Cardiac ventricle fibroblast (primary cell): Measurements from ENCODE around the gene AMMECR1L. TPM values are rescaled to one million over a fixed set of nuclear protein-coding genes. Genes with fewer than 3 reads are reported as not detected.

ENCODE experiments used
- total RNA-seq: library from RNA; depleted of rRNA; stranded (reverse); fragments of >200 nt; gene quantifications from 2 replicates; pipeline ENCODE4 v1.2.3, GENCODE V29; 2015

AMMECR1L gene
- 9.2 and 10.7 TPM in 2 replicates for total RNA-seq

DNA sequence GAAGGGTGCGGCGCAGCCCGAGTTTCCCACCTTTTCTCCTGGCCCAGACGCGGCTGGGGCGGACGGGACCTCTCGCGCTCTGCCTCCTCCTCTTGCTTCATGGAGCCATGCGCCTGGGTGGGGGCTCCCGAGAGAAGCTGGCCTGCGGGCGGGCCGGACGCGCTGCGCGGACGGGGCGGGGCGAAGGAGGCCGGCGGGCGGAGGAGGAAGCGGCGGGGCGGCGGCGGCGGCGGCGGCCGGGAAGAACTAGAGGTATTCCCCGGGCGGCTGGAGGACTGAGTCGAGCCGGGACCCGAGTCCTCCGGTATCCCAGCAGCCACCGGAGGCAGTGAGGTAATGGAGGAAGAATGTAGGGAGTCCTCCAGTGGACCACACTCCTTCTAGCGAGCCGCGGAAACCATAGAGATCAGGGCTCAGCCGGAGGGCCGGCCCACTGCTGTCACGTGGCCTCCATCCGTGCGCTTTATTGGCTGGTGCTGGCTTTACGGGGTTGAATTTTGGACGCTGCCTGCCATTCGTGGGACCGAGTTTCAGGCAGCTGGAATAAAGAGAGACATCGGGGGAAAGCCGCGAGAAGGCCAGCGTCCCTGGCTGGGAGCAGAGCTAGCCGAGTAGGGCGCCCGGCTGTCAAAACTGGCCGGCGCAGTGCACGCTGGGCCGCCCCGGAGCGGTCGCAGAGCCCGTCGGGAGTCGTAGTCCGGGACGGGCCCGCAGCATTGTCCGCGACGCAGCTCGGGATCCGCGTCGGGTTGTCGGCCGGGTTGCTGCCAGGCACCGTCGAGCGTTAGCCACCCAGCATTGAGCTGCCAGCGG is at the start of gene AMMECR1L:
AMMECR1L (minus strand) TSS at position 177 of the 813 bp plus-strand sequence. CDS start 11,722 bp downstream, outside the sequence.

Other genes with a start within 250 kb of the AMMECR1L start
- not detected in 2 replicates for gene GPR17, start 239.8 kb downstream of the AMMECR1L start, total RNA-seq
- 0.34 and 1.1 TPM in 2 replicates for gene LIMS2, start 210.4 kb downstream of the AMMECR1L start, total RNA-seq
- 5.7 and 6.8 TPM in 2 replicates for gene SFT2D3, start 184.5 kb downstream of the AMMECR1L start, total RNA-seq
- 15.0 and 17.5 TPM in 2 replicates for gene WDR33, start 74.8 kb downstream of the AMMECR1L start, total RNA-seq
- 7.9 and 10.2 TPM in 2 replicates for gene POLR2D, start 27.8 kb downstream of the AMMECR1L start, total RNA-seq
- gene SAP130, start 142.1 kb upstream of the AMMECR1L start, total RNA-seq = 6.1 and 8.5 TPM in 2 replicates
- gene UGGT1, start 205.2 kb upstream of the AMMECR1L start, total RNA-seq = 52.3 and 103 TPM in 2 replicates